ENCODE data around the gene PAK1IP1.
A peak's percentile ranks its signal among the peaks of the same experiment; 100 is the strongest.
"Not testable (repeated sequence)": the region's sequence is repeated elsewhere in the genome, so short reads cannot be mapped to it uniquely, and the experiment has no call there.

The PAK1IP1 gene

DNA sequence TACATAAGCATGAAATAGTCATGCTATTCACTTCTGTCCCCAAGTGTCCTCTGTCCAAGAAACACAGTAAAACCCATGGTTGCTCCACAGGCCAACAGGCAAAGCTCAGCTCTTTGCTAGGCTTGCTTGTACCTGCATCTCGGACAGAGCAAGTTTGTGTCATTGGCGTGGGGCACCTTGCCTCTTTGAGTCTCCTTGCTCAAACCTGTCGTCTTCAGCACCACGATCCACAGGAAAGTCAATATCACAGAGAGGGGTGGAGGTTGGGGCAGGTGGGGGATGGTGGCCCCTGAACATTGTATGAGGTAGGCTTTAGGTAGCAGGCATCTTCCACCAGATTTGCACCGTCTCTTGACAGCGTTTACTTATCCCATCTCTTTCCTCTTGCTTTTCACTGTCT lies 48.7 kb downstream of the PAK1IP1 start:
- DNase-seq (ENCODE audit: low read depth), result no peak
- no peak overlapping the region for H3K4me3 ChIP-seq (ENCODE audit: low read depth, low read length)
- TF ChIP-seq CTCF (IDR thresholded peaks at IDR 0.05; ENCODE audit: control insufficient read depth, extremely low read depth, insufficient read depth), result no peak

GRCh38 chr6:10745116-10745515 lies 50.3 kb downstream of the PAK1IP1 start:
- no peak for TF ChIP-seq CTCF (IDR thresholded peaks at IDR 0.05; ENCODE audit: control insufficient read depth, extremely low read depth, insufficient read depth)
- DNase-seq (ENCODE audit: low read depth), result no peak
- no peak overlapping the region for H3K4me3 ChIP-seq (ENCODE audit: low read depth, low read length)

DNA sequence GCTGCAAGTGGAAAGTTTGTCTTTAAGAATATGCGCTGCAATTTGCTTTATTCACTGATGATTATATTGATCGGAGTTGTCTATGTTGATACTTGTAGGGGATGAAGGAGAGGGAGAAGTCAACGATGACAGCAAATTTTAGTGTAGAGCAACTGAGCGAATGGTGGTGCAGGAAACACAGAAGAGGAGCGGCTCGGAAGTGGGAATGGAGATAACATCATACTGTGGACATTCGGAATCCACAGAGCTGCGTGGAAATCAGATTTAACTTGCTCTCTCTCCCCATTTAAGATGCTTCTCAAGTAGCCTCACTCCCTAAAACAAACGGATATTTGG lies 52.1 kb downstream of the PAK1IP1 start:
- peak overlapping the region; percentile 65 for H3K4me3 ChIP-seq (ENCODE audit: low read depth, low read length)
- TF ChIP-seq CTCF (IDR thresholded peaks at IDR 0.05; ENCODE audit: control insufficient read depth, extremely low read depth, insufficient read depth), result no peak
- no peak for DNase-seq (ENCODE audit: low read depth)

DNA sequence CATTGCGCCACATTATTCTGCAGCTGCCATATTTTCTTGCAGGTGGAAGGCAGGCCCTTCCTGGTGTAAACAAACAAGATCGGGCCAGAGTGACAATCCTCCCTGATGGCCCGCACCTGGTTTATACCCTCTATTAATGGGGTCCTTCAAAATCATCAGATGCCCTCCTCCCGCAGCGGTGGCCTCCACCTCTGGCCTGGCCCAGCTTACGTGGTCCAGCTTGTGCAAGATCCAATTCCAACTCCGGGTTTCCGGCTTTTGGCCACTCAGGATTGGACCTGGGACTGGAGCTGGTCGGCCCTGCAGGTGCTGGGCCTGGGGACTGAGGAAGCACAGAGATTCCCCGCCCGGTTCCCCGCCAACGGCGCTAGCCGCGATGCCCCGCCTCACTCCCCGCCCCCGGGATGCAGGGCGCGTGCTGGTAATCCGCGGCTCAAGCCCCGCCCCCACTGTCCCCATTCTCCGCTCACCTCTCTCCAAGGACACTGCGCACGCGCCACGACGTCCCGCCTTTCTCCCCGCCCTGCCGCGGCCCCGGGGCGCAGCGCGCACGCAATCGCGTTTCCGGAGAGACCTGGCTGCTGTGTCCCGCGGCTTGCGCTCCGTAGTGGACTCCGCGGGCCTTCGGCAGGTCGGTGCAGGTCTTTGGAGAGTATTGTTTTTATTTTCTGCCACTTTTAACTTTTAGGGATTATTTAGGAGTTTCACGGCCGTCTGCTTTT lies 52.6 kb downstream of the PAK1IP1 start, which contains the start of gene TMEM14B:
TSS of gene TMEM14B (plus strand) at position 555 of the 722 bp plus-strand sequence. CDS start 1,441 bp downstream, outside the sequence.
- peak; percentile 93 for DNase-seq (ENCODE audit: low read depth)
- TF ChIP-seq CTCF (IDR thresholded peaks at IDR 0.05; ENCODE audit: control insufficient read depth, extremely low read depth, insufficient read depth), result no peak
- H3K4me3 ChIP-seq (ENCODE audit: low read depth, low read length), result peak within 1 kb of the TSS; percentile 65

- TF ChIP-seq CTCF (IDR thresholded peaks at IDR 0.05; ENCODE audit: control insufficient read depth, extremely low read depth, insufficient read depth), result no peak
- no peak overlapping the region for H3K4me3 ChIP-seq (ENCODE audit: low read depth, low read length)
- no peak for DNase-seq (ENCODE audit: low read depth)
Measured at GRCh38 chr6:10749734-10750133, 55.0 kb downstream of the PAK1IP1 start.

GRCh38 chr6:10750568-10750967 lies 55.8 kb downstream of the PAK1IP1 start:
- not testable (repeated sequence) for H3K4me3 ChIP-seq (ENCODE audit: low read depth, low read length)

GRCh38 chr6:10751757-10752156 lies 57.0 kb downstream of the PAK1IP1 start:
- H3K4me3 ChIP-seq (ENCODE audit: low read depth, low read length); DNase-seq (ENCODE audit: low read depth): not testable (repeated sequence)

More at GRCh38 chr6:10750568-10750967, 55.8 kb downstream of the PAK1IP1 start:
- not testable (repeated sequence) for DNase-seq (ENCODE audit: low read depth)

- no peak for DNase-seq (ENCODE audit: low read depth)
- TF ChIP-seq CTCF (IDR thresholded peaks at IDR 0.05; ENCODE audit: control insufficient read depth, extremely low read depth, insufficient read depth), result no peak
- no peak overlapping the region for H3K4me3 ChIP-seq (ENCODE audit: low read depth, low read length)
Measured at GRCh38 chr6:10756085-10756484, 61.3 kb downstream of the PAK1IP1 start.

Data from LNCaP clone FGC (cell line).